Measurements from ENCODE around the gene DIO1.

GRCh38 chr1:53851571-53852285 lies 42.3 kb upstream of the DIO1 start:
- TF ChIP-seq, protein P1, sequence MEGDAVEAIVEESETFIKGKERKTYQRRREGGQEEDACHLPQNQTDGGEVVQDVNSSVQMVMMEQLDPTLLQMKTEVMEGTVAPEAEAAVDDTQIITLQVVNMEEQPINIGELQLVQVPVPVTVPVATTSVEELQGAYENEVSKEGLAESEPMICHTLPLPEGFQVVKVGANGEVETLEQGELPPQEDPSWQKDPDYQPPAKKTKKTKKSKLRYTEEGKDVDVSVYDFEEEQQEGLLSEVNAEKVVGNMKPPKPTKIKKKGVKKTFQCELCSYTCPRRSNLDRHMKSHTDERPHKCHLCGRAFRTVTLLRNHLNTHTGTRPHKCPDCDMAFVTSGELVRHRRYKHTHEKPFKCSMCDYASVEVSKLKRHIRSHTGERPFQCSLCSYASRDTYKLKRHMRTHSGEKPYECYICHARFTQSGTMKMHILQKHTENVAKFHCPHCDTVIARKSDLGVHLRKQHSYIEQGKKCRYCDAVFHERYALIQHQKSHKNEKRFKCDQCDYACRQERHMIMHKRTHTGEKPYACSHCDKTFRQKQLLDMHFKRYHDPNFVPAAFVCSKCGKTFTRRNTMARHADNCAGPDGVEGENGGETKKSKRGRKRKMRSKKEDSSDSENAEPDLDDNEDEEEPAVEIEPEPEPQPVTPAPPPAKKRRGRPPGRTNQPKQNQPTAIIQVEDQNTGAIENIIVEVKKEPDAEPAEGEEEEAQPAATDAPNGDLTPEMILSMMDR (IDR thresholded peaks at IDR 0.05) = no peak
- TF ChIP-seq POLR2A (IDR thresholded peaks at IDR 0.05) = no peak
